Amniotic epithelial cell (primary cell): ENCODE results near the gene PDZRN3.

Experiments used
- DNase-seq: peaks from one replicate; pipeline ENCODE4 v3.0.0-alpha.2; 2010; ENCODE audit warnings: low read depth

PDZRN3 gene

DNA sequence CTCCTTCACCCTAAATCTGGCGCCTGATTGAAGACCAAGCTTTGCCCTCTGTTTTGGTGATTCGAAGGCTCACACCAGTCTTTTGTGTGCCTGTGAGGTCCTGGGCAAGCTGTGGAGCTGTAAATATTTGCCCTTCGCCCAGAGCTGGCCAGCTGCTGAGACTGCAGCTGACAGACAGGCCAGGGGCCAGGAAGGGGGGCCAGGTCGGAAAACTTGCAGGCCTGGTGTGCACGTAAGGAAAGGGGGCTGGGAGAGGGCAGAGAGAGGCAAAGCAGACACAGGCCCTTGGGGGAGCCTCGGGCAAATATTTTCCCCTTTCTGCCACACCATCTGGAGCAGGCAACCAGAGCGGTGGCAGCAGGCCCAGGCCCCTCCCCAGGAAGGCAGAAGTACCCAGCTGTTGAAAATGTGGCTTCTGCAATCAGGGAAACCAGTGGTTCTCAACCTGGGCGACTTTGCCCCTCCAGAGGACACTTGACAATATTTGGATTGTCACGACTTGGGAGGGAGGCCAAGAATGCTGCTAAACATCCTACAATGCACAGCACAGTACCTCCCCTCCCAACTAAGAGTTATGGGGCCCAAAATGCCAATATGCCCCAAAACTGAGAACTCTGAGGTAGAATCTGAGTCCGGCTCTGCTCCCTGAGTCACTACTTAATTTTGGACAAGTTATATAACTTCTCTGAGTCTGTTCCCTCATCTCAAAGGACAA lies 2.5 kb downstream of the PDZRN3 start:
- DNase-seq = peak; percentile 47

- DNase-seq = peak; percentile 37
Measured at GRCh38 chr3:73621388-73621787, 3.4 kb downstream of the PDZRN3 start.

DNA sequence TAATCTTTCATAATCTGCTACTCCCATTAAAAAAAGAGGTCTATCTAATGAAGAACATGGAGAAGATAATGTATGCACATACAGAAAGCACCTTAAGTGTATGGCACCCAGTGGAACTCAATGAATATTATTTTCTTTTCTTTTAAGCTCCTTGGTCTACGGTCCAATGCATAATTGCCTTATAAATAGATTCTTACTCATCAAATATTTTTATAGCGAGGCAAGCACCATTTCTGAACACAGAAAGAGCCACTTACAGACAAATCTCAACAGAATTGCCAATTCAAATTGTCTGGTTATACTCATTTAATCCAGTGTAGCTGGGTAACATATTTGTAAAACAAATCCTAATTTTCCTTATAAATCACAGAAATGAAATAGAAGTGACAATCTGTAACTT lies 6.3 kb downstream of the PDZRN3 start:
- no peak for DNase-seq

- DNase-seq = peak; percentile 58
Measured at GRCh38 chr3:73616056-73616455, 8.7 kb downstream of the PDZRN3 start.

DNA sequence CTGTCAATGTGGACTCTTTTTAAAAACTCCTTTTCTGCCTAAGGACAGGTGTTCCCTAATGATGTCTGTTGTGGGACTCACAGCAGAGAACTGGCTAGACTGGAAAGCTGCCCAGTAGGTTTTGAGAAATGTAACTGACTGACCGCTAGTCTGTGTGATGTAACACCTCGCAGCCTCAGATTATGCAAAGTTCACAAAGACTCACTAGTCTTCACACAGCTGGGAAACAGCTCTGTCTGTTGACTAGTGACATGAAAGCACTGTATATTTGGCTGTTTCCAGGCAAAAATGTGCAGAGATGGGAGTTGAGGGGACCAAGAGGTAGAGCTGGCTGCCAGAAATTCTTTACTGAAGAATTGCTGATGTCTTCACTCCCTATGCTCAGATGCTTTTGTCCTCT lies 10.3 kb downstream of the PDZRN3 start:
- DNase-seq = peak; percentile 91

- peak; percentile 52 for DNase-seq
Measured at GRCh38 chr3:73611176-73611575, 13.6 kb downstream of the PDZRN3 start.

- no peak for DNase-seq
Measured at GRCh38 chr3:73610493-73610892, 14.2 kb downstream of the PDZRN3 start.

DNA sequence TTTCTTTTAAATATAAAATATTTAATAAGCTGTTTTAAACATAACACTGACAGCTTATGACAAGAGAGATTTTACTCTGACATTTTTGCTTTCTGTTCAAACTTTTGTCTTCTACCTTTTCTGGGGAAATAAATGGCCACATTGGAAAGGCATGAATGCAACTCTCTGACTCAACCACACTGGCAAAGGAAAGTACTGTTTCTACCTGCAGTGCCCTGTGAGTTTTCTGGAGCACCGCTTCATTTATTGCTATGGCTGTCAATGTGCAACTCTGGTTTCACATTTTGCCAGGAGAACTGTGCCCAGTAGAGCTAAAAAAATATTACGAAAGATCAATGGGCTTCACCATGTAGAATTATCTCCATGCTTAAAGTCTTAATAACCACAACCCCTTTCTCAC lies 15.1 kb downstream of the PDZRN3 start:
- no peak for DNase-seq

DNA sequence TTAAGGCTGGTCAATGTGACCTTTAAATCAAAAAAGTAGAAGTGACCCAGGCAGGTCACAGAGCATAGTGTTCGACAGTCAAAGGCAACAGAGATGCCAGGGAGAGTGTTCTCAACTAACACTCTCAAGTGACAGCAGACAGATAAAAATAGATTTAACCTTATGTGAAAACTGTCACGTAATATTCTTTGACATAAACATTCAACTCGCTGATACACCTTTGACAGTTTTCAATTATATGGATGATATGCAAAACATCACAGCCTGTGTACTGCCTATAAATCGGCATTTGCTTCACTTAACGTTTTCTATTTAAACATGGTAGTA lies 15.5 kb downstream of the PDZRN3 start:
- no peak for DNase-seq

DNA sequence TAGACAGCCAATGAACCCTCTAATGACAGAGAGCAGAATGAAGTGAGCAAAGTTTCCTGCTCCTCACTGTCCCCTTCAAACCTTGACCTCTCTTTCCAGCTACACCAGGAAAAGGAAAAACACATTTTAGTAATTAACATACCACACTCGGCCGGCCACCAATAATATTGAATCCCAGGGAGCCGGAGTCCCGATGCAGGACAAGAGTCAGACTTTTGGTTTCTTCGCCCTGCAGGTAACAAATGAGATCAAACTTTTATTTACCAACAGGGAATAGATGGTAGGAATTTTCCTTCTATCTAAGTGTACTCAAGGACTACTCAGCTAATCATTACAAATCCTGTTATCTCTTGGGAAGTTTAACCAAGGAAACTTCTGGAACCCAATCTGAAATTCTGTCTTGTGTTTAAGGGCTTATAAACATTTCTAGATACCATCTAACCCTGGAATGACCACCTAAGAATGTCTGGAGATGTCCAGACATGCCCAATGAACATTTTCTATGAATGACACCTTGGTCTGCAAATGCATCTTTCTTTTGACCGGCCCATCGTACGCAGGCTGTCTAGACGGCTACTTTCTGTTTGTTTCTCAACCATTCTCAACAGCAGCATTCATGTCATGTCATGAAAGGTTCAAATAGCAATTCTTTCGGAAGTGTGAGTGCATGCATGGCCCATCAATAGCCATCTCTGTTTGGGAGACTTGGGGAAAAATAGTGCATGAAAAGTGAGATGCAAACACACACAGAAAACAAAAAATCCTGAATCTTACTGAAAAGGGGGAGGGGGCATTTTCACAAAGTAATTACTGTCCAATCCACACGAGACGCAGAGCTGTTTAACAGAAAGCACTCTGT lies 16.1 kb downstream of the PDZRN3 start:
- DNase-seq = peak; percentile 41

GRCh38 chr3:73605861-73606260 lies 18.9 kb downstream of the PDZRN3 start:
- no peak for DNase-seq

- DNase-seq = peak; percentile 95
Measured at GRCh38 chr3:73605412-73605811, 19.3 kb downstream of the PDZRN3 start.

GRCh38 chr3:73604451-73604850 lies 20.3 kb downstream of the PDZRN3 start:
- DNase-seq = peak; percentile 97

- peak; percentile 95 for DNase-seq
Measured at GRCh38 chr3:73603762-73604171, 21.0 kb downstream of the PDZRN3 start.

GRCh38 chr3:73602170-73602569 lies 22.6 kb downstream of the PDZRN3 start:
- DNase-seq = peak; percentile 80

DNA sequence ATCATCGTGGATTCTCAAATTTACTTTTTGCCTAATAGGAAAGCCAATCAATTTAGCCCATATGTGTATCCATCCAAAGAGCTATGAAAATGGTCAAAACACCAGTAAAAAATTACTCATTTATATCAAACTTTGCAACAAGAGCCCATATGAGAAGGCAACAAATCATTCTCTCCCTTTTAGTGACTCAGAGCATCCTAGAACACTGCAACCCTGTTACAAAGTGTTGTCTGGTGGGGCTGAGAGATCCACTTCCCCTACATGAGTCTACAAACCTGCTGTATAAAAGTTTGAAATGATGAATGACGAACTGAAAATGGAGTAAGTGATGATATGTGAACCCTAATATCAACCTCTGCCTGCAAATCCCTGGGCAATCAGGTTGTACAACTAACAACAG lies 23.3 kb downstream of the PDZRN3 start:
- DNase-seq = peak; percentile 68

- peak; percentile 72 for DNase-seq
Measured at GRCh38 chr3:73601011-73601410, 23.7 kb downstream of the PDZRN3 start.

DNA sequence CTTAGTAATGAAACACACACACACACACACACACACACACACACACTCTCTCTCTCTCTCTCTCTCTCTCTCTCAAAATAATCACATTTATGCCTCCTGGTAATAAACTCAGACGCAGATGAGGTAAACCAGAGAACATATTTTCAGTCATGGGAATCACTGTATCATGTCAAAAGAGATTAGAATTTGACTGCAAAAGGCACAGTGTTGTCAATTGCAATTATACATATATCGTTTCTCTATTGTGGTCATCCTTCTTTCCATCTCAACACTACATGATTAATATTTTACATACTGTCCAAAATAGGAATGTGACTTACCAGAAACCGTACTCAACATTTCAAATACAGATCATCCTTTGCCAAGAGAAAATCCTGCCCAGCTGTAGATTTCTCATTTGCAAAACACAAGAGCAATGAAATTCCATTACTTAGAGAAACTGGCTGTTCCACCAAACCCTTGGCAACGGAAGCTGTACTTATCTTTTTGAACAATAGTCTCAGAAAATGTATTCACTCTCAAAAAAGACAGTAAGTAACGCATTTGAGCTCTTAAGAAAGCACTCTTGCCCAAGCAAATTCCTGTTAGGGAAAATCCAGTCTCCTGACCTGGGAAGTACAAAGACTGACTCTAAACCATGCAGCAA lies 24.3 kb downstream of the PDZRN3 start:
- peak; percentile 97 for DNase-seq

- DNase-seq = no peak
Measured at GRCh38 chr3:73599605-73600004, 25.1 kb downstream of the PDZRN3 start.

- no peak for DNase-seq
Measured at GRCh38 chr3:73597476-73597875, 27.3 kb downstream of the PDZRN3 start.

- DNase-seq = no peak
Measured at GRCh38 chr3:73592154-73593144, 32.3 kb downstream of the PDZRN3 start.

DNA sequence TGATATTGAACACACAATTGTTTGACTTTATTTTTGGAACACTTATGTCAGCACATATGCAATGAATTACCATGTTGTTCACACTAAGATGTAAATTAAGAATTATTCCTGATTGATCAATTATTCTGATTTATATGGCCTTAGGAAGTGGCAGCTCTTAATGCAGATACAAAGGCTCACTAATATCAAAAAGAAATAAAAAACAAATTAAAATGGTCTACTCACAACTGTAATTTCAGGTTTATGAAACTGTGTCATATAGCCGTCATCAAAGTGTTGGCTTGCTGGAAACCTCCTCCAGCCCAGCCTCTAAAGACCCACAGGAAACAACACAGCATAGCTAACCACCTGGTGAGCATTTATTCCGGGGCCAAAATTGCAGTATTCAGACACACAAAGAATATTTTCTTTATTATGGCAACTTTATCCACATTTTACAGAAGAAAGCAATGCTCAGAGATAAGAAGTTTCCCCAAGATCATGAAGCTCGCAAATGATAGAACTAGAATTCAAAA lies 33.4 kb downstream of the PDZRN3 start:
- no peak for DNase-seq
